Measurements from ENCODE around the gene CD55. TPM values are rescaled to one million over a fixed set of nuclear protein-coding genes. Genes with fewer than 3 reads are reported as not detected.

Gene CD55
- total and polyA plus RNA-seq, 4 donors, result 160 to 293 (median 255) TPM

DNA sequence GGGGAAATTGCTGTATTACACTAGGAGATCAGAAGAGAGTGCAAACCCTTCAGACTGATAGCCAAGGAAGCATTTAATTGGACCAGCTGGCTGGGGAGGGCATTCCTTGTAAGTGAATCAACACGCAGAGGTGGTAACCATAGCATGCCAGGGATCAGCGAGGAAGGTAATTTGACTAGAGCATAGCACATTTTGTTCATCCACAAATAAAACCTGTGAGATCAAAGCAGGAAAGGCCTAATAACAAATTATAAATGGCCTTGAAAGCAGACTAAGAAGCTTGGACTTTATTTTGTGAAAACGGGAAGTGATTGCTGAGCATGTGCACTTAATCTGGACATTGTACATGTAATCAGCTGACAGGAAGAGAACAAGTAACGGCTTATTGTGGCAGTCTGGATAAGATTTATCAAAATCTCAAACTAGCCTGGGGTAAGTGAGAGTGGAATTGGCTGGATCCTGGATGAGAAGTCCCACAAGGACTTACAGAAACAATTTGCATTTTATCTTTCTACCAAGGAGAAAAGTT, 11.7 kb upstream of the CD55 start:
- peak in 1 of 3 donors; percentile 32 for DNase-seq
- WGBS, 2 donors, result 30 to 43% methylated on average over 4 of the region's 4 CpGs
- Histone ChIP-seq H3K9me3 (ENCODE audit: control insufficient read depth in 4 of 4, insufficient read depth in 3 of 4, low read length in 3 of 4) (no peaks in the 10 kb centered on the region), H3K4me3 (no peak overlapping the region), H3K9ac (ENCODE audit: insufficient read depth in 1 of 2, low read length in 2 of 2) (no peak overlapping the region), H3K4me1 (ENCODE audit: control insufficient read depth in 5 of 5, insufficient read depth in 5 of 5, low read length in 5 of 5) (peaks cover 0 to 4% (median 0%) of the 10 kb centered on the region in 5 donors), H3K27me3 (ENCODE audit: control insufficient read depth in 3 of 3, insufficient read depth in 3 of 3, low read length in 2 of 3) (no peaks in the 10 kb centered on the region), H3K27ac (ENCODE audit: low read depth in 1 of 2, low read length in 1 of 2) (peak overlapping the region in 1 of 2 donors; percentile 96), H3K36me3 (ENCODE audit: control insufficient read depth in 4 of 4, insufficient read depth in 4 of 4, low read length in 4 of 4) (no peaks in the 10 kb centered on the region)
- peak; percentile 85 for ATAC-seq (ENCODE audit: insufficient read depth, low FRiP score)
- no peak for TF ChIP-seq CTCF (IDR thresholded peaks at IDR 0.05; ENCODE audit: control extremely low read depth, extremely low read depth)

GRCh38 chr1:207311888-207312603, 9.4 kb upstream of the CD55 start:
- Histone ChIP-seq H3K9me3 (ENCODE audit: control insufficient read depth in 4 of 4, insufficient read depth in 3 of 4, low read length in 3 of 4) (peaks cover 0 to 4% (median 0%) of the 10 kb centered on the region in 4 donors), H3K36me3 (ENCODE audit: control insufficient read depth in 4 of 4, insufficient read depth in 4 of 4, low read length in 4 of 4) (no peaks in the 10 kb centered on the region), H3K9ac (ENCODE audit: insufficient read depth in 1 of 2, low read length in 2 of 2) (no peak overlapping the region), H3K27ac (ENCODE audit: low read depth in 1 of 2, low read length in 1 of 2) (peak overlapping the region in 1 of 2 donors; percentile 50), H3K27me3 (ENCODE audit: control insufficient read depth in 3 of 3, insufficient read depth in 3 of 3, low read length in 2 of 3) (no peaks in the 10 kb centered on the region), H3K4me1 (ENCODE audit: control insufficient read depth in 5 of 5, insufficient read depth in 5 of 5, low read length in 5 of 5) (peaks cover 4 to 16% (median 4%) of the 10 kb centered on the region in 5 donors), H3K4me3 (no peak overlapping the region)
- no peak for ATAC-seq (ENCODE audit: insufficient read depth, low FRiP score)
- DNase-seq, result no peak
- WGBS, 2 donors, result 91 to 94% methylated on average over 3 of the region's 3 CpGs
- TF ChIP-seq CTCF (IDR thresholded peaks at IDR 0.05; ENCODE audit: control extremely low read depth, extremely low read depth), result no peak

DNA sequence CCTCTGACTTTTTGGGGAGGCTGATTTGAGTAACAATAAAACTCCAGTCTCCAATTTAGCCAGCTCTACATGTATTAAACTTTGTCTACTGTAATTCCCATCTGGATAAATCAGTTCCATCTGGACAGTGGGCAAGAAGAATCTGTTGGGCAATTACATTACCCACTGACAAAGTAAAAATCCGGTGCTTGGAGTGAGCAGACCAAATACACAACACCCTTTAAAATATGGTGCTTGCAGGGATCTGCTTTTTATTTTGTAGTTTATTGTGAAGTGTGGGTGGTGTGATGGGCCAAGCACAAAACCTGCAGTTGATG, 8.9 kb upstream of the CD55 start:
- Histone ChIP-seq H3K4me3 (no peak overlapping the region), H3K36me3 (ENCODE audit: control insufficient read depth in 4 of 4, insufficient read depth in 4 of 4, low read length in 4 of 4) (no peaks in the 10 kb centered on the region), H3K27ac (ENCODE audit: low read depth in 1 of 2, low read length in 1 of 2) (peak overlapping the region in 1 of 2 donors; percentile 12), H3K27me3 (ENCODE audit: control insufficient read depth in 3 of 3, insufficient read depth in 3 of 3, low read length in 2 of 3) (no peaks in the 10 kb centered on the region), H3K9me3 (ENCODE audit: control insufficient read depth in 4 of 4, insufficient read depth in 3 of 4, low read length in 3 of 4) (peaks cover 0 to 4% (median 0%) of the 10 kb centered on the region in 4 donors), H3K9ac (ENCODE audit: insufficient read depth in 1 of 2, low read length in 2 of 2) (no peak overlapping the region), H3K4me1 (ENCODE audit: control insufficient read depth in 5 of 5, insufficient read depth in 5 of 5, low read length in 5 of 5) (peaks cover 4 to 17% (median 4%) of the 10 kb centered on the region in 5 donors)
- 87 to 89% methylated on average over 1 of the region's 1 CpG for WGBS, 2 donors
- ATAC-seq (ENCODE audit: insufficient read depth, low FRiP score) (no peak), DNase-seq (no peak)
- TF ChIP-seq CTCF (IDR thresholded peaks at IDR 0.05; ENCODE audit: control extremely low read depth, extremely low read depth), result no peak
